Adipocyte (in vitro differentiated cells): ENCODE results near the gene PPP1R16B.

Experiments
- DNase-seq: peaks from one replicate; pipeline ENCODE4 v3.0.0-alpha.2; 2015; ENCODE audit warnings: low read depth
- H3K27me3 ChIP-seq: replicated peaks from 2 replicates; pipeline ENCODE4 v1.7.0; 2013; ENCODE audit warnings: mild to moderate bottlenecking, low read length, moderate library complexity; ENCODE audit not compliant: control insufficient read depth, insufficient read depth
- H3K36me3 ChIP-seq: 2 replicates; pipeline ENCODE4 v1.7.0; 2013; ENCODE audit warnings: low read length, mild to moderate bottlenecking, moderate library complexity; ENCODE audit not compliant: control insufficient read depth, insufficient read depth, severe bottlenecking
- H3K4me1 ChIP-seq: 2 replicates; pipeline ENCODE4 v1.7.0; 2013; ENCODE audit warnings: mild to moderate bottlenecking, low read length, moderate library complexity; ENCODE audit not compliant: control insufficient read depth, insufficient read depth
- H3K4me3 ChIP-seq: 2 replicates; pipeline ENCODE4 v1.7.0; 2013; ENCODE audit warnings: mild to moderate bottlenecking, low read length, moderate library complexity
- H3K9ac ChIP-seq: 2 replicates; pipeline ENCODE4 v1.7.0; 2013; ENCODE audit warnings: mild to moderate bottlenecking, low read length, moderate library complexity
- H3K9me3 ChIP-seq: 2 replicates; pipeline ENCODE4 v1.7.0; 2013; ENCODE audit warnings: mild to moderate bottlenecking, low read length, moderate library complexity; ENCODE audit not compliant: control insufficient read depth

PPP1R16B gene

GRCh38 chr20:38895098-38895949 is 89.8 kb downstream of the PPP1R16B start:
- Histone ChIP-seq H3K9ac (no peak overlapping the region), H3K4me3 (no peak overlapping the region)
- no peak for DNase-seq

GRCh38 chr20:38896009-38896594 is 90.6 kb downstream of the PPP1R16B start:
- Histone ChIP-seq H3K27me3 (peaks cover 71% of the 10 kb centered on the region), H3K4me3 (no peak overlapping the region), H3K9ac (no peak overlapping the region), H3K36me3 (no peaks in the 10 kb centered on the region), H3K4me1 (no peaks in the 10 kb centered on the region), H3K9me3 (no peaks in the 10 kb centered on the region)
- DNase-seq, result no peak

More at GRCh38 chr20:38895098-38895949, 89.8 kb downstream of the PPP1R16B start:
- no peaks in the 10 kb centered on the region for H3K9me3 ChIP-seq
- no peaks in the 10 kb centered on the region for H3K36me3 ChIP-seq
- H3K27me3 ChIP-seq, result peaks cover 71% of the 10 kb centered on the region
- H3K4me1 ChIP-seq, result no peaks in the 10 kb centered on the region

GRCh38 chr20:38897267-38897666 is 91.8 kb downstream of the PPP1R16B start:
- H3K36me3 ChIP-seq, result no peaks in the 10 kb centered on the region
- no peak overlapping the region for H3K9ac ChIP-seq
- DNase-seq, result no peak
- H3K9me3 ChIP-seq, result no peaks in the 10 kb centered on the region
- peaks cover 73% of the 10 kb centered on the region for H3K27me3 ChIP-seq
- no peaks in the 10 kb centered on the region for H3K4me1 ChIP-seq
- no peak overlapping the region for H3K4me3 ChIP-seq

- no peak overlapping the region for H3K9ac ChIP-seq
- no peak for DNase-seq
- H3K9me3 ChIP-seq, result peaks cover 14% of the 10 kb centered on the region
- H3K27me3 ChIP-seq, result peaks cover 62% of the 10 kb centered on the region
- no peaks in the 10 kb centered on the region for H3K36me3 ChIP-seq
- no peak overlapping the region for H3K4me3 ChIP-seq
- H3K4me1 ChIP-seq, result no peaks in the 10 kb centered on the region
Measured at GRCh38 chr20:38900606-38901005, 95.1 kb downstream of the PPP1R16B start.

- peaks cover 64% of the 10 kb centered on the region for H3K27me3 ChIP-seq
- no peaks in the 10 kb centered on the region for H3K36me3 ChIP-seq
- H3K4me1 ChIP-seq, result no peaks in the 10 kb centered on the region
- H3K4me3 ChIP-seq, result no peak overlapping the region
- H3K9ac ChIP-seq, result no peak overlapping the region
- H3K9me3 ChIP-seq, result peaks cover 17% of the 10 kb centered on the region
- no peak for DNase-seq
Measured at GRCh38 chr20:38902601-38903000, 97.1 kb downstream of the PPP1R16B start.

GRCh38 chr20:38903335-38903734 is 97.8 kb downstream of the PPP1R16B start:
- Histone ChIP-seq H3K4me3 (no peak overlapping the region), H3K36me3 (no peaks in the 10 kb centered on the region), H3K27me3 (peaks cover 64% of the 10 kb centered on the region), H3K4me1 (no peaks in the 10 kb centered on the region), H3K9ac (no peak overlapping the region), H3K9me3 (peaks cover 17% of the 10 kb centered on the region)
- no peak for DNase-seq

GRCh38 chr20:38905375-38905774 is 99.9 kb downstream of the PPP1R16B start:
- peaks cover 56% of the 10 kb centered on the region for H3K27me3 ChIP-seq
- no peak overlapping the region for H3K4me3 ChIP-seq
- H3K4me1 ChIP-seq, result no peaks in the 10 kb centered on the region
- no peak for DNase-seq
- H3K9ac ChIP-seq, result no peak overlapping the region
- no peaks in the 10 kb centered on the region for H3K36me3 ChIP-seq
- peaks cover 23% of the 10 kb centered on the region for H3K9me3 ChIP-seq

GRCh38 chr20:38907918-38908677 is 102.6 kb downstream of the PPP1R16B start:
- H3K9me3 ChIP-seq, result peaks cover 23% of the 10 kb centered on the region
- peaks cover 37% of the 10 kb centered on the region for H3K27me3 ChIP-seq
- H3K9ac ChIP-seq, result no peak overlapping the region
- no peaks in the 10 kb centered on the region for H3K4me1 ChIP-seq
- no peak overlapping the region for H3K4me3 ChIP-seq
- H3K36me3 ChIP-seq, result no peaks in the 10 kb centered on the region
- no peak for DNase-seq

- DNase-seq, result no peak
- Histone ChIP-seq H3K4me1 (peaks cover 3% of the 10 kb centered on the region), H3K36me3 (no peaks in the 10 kb centered on the region), H3K27me3 (peaks cover 34% of the 10 kb centered on the region), H3K4me3 (no peak overlapping the region), H3K9ac (no peak overlapping the region), H3K9me3 (no peaks in the 10 kb centered on the region)
Measured at GRCh38 chr20:38915355-38915754, 109.9 kb downstream of the PPP1R16B start.

GRCh38 chr20:38917657-38918056 is 112.2 kb downstream of the PPP1R16B start:
- Histone ChIP-seq H3K9ac (no peak overlapping the region), H3K27me3 (peaks cover 54% of the 10 kb centered on the region), H3K4me3 (no peak overlapping the region), H3K9me3 (no peaks in the 10 kb centered on the region), H3K36me3 (no peaks in the 10 kb centered on the region), H3K4me1 (peaks cover 3% of the 10 kb centered on the region)
- no peak for DNase-seq

GRCh38 chr20:38918172-38918571 is 112.7 kb downstream of the PPP1R16B start:
- peaks cover 54% of the 10 kb centered on the region for H3K27me3 ChIP-seq
- DNase-seq, result no peak
- no peaks in the 10 kb centered on the region for H3K9me3 ChIP-seq
- no peak overlapping the region for H3K4me3 ChIP-seq
- no peaks in the 10 kb centered on the region for H3K36me3 ChIP-seq
- peaks cover 3% of the 10 kb centered on the region for H3K4me1 ChIP-seq
- no peak overlapping the region for H3K9ac ChIP-seq
